NCI-H128 (cell line): Measurements from ENCODE around the gene KIAA0753.

Experiments used
- DNase-seq: peaks from one replicate; lab custom pipeline; 2025; ENCODE audit not compliant: unreplicated experiment; lab: John Stamatoyannopoulos, UW

The KIAA0753 gene

DNA sequence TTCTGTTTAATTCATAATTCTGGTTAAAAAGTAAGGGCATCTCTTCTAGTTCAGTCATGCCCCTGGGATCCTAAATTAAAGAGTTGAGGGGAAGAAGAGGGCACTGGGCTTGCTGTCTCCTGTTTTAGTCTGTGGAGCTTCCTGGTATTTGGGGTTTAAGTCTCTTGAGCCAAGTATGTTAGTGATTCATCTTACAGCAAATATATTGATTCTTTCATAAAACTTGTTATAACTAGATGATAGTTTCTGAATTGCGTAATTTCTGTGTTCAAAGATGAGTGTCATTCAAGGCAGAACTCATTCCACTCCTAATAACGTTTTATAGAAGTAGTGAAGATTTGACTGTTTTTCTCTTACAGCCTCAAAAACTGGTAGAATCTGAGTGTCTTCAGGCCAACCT, 2.1 kb upstream of the KIAA0753 start:
- DNase-seq, result no peak

GRCh38 chr17:6641247-6641863, 844 bp upstream of the KIAA0753 start:
- DNase-seq, result no peak

- no peak for DNase-seq
Observed at GRCh38 chr17:6639586-6640535, 650 bp downstream of the KIAA0753 start.

- DNase-seq, result no peak
Observed at GRCh38 chr17:6639014-6639585, 1.4 kb downstream of the KIAA0753 start.

GRCh38 chr17:6638046-6638908, 2.2 kb downstream of the KIAA0753 start:
- DNase-seq, result no peak

DNA sequence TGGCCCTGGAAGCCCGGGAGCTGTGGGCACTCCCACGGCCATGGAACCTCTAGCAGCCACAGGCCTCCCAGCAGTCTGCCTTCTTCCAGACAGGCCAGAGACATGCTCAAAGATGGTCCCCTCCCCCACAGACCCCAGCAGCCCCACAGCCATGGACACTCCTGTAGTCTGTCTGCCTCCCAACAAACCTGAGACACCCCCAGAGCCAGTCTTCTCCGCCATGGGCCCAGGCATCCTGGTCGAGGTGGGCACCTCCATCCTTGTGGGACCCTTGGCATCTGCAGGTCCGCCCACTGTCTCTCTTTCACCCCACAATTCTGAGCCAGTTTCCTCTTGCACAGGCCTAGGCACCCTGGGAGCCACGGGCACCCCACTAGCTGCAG, 3.1 kb downstream of the KIAA0753 start:
- DNase-seq, result no peak

DNA sequence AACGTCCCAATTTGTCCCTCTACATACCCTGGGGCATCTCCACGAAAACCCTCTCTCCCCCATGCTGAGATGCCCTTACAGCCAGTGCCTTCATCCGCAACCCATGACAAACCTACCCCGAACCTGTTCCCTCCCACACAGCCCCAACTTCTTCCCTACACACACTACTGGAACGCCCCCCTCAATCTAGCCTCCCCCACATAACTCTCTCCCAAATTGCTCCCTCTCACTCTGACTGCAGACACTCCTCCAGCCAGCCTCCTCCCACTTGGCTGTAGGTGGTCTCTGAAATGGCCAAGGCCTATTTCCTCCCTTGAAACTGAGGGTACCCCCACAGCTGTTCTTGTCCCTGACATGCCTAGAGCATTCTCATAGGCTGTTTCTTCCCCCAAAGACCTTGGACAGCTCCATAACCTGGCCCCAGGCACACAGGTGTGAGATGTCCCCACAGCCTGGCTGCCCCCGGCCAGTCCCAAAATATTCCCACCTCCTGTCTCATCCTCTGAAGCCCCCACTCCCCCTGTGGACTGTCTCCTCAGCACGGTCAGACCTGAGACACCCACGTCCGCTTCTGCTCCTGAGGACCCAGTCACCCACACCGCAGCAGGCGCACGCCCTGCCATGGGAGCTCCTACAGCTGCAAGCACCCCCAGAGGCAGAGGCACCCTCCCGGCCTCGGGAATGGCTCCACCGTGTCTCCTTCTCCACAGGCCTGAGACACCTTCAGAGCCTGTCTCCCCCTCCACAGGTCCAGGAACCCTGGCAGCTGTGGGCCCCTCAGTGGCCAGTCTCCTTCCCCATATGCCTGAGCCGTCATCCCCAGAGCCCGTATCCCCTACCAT, 3.7 kb downstream of the KIAA0753 start:
- no peak for DNase-seq

GRCh38 chr17:6636105-6636504, 4.4 kb downstream of the KIAA0753 start:
- DNase-seq, result no peak

- no peak for DNase-seq
Observed at GRCh38 chr17:6633263-6633662, 7.2 kb downstream of the KIAA0753 start.

- DNase-seq, result no peak
Observed at GRCh38 chr17:6632530-6632929, 8.0 kb downstream of the KIAA0753 start.

DNA sequence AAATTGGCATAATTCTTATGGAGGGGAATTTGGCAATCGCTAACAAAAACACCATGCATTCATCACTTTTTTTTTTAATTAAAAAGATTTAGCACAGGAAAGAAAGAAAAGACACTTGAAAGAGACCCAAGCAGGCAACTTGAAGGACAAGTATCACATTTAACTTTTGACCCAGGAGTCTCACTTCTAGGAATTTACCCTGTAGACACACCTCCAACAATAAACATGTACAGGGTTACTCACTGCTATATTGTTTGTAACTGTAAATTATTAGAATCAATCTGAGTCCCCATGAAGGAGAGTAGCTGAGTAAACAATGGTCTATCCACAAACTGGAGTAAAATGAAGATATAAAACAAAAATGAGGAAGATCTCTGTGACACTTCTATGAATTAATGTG, 10.1 kb downstream of the KIAA0753 start:
- DNase-seq, result no peak

DNA sequence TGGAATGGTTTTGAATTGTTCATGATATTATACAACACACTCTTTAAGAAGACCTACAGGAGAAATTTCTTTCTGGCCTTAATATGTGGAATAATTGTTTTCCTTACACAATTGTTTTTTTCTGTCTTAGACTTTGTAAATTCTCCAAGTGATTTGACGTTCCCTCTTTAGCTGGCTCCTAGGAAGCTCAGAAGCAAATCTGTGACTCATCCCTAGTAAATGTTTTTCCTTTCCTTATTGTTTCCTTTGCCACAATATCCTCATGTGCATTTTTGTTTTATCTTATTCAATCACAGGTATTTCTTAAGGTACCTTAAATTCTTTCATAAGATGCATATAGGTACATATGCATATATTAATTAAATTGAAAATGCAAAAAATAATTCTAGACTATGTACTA, 13.5 kb downstream of the KIAA0753 start:
- no peak for DNase-seq

DNA sequence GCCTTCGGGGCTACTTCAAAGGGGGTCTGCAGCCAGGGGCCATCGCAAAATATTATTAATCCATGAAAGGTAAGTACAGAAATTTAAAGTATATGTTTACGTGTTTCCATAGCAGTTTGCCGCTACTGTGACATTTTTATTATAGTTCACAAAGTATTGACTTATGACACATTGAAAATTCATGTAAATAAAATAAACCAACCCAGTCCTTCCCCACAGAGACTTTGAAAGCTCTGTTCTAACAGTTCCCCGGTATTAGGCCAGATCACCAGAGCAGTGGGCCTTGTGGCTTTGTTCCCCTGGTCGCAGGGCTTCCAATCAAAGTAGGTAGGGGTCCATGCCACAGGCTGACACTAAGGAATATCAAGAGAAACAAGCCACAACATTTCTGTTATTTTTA, 13.9 kb downstream of the KIAA0753 start:
- DNase-seq, result no peak

DNA sequence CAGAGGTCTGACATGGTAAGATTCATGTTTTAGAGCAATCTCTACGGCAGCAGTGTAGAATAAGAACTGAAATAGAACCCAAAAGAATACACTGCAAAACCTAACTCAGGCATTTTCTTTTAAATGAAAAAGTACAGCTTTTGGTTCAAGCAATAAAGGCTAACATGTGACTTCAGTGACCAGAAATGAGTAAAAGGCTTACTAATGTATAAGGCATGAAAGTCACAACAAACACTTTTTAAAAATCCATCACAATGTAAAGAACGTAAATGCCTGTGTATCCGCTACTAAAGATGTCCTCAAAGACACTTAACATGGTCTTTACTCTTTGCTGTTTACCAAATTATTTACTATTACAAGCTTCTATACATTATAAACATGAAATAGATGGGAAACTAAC, 16.6 kb downstream of the KIAA0753 start:
- DNase-seq, result no peak

DNA sequence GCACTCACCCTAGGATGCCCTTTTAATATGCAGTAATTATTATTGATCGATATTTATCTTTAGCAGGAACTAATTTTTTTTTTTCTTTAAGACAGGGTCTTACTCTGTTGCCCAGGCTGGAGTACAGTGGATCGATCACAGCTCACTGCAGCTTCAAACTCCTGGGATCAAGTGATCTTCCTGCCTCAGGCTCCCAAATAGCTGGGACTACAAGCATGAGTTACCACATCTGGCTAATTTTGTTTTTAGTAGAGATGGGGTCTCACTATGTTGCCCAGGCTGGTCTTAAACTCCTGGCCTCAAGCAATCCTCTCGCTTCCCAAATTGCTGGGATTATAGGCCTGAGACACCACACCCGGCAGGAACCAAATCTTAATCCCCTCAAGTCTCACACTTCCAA, 29.3 kb downstream of the KIAA0753 start:
- DNase-seq, result no peak

DNA sequence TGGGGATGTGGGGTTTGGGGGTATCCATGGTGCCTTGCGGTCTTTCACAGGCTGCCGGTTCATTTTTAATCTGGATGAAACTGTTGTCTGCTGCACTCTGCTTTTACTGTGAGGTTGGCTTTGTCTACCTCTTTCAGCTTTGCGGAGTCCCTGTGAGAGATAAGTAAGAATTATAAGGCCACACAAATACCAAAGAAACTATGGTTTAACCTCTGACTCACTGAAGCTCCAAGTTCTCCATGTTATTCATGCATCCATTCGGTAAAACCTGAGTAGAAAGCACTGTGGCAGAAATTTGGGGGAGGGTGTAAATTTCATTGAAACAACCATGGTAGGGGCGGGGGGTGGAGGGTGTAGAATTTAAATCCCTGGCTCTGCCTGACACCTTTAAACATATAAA, 30.5 kb downstream of the KIAA0753 start:
- no peak for DNase-seq

GRCh38 chr17:6608321-6608720, 32.2 kb downstream of the KIAA0753 start:
- no peak for DNase-seq

GRCh38 chr17:6605142-6605541, 35.4 kb downstream of the KIAA0753 start:
- DNase-seq, result no peak

DNA sequence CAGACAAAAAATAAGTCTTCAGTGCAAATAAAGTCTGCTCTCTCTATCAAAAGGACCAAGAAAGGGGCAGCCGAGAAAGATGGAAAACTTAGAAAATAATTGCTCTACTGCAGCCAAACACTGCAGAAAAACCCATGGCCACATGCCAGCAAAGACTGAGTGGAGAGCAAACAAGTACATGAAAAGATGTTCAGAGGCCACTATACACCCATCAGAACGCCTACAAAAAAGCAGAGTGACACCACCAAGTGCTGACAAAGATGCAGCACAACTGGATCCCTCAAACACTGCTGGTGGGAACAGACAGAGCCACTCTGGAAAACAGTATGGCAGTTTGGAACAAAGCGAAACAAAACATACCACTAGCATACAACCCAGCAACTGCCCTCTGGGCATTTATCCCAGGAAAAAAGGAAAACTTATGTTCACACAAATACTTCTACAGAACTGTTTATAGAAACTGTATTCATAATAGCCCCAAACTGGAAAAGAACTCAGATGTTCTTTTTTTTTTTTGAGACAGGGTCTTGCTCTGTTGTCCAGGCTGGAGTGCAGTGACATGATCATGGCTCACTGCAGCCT, 36.7 kb downstream of the KIAA0753 start:
- no peak for DNase-seq

DNA sequence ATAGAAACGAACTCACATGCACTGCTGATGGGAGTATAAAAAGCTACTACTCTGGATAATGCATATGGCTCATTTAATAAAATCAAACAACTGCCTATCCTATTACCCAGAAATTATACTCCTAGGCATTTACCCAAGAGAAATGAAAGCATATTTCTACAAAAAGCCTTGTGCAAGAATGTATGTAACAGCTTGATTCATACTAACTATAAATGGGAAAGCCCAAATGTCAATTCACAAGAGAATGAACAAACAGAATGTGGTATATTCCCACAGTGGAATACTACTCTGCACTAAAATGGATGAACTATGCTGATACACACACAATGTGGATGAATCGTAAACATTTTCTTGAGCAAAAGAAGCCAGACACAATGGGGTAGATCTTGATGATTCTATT, 38.4 kb downstream of the KIAA0753 start:
- no peak for DNase-seq
